B cell (primary cell): ENCODE results near the gene GPR27. TPM values are rescaled to one million over a fixed set of nuclear protein-coding genes. Genes with fewer than 3 reads are reported as not detected.

ENCODE experiments used
- ATAC-seq: fragments of 200-7000 bp; cut with Tn5 transposase; one replicate; pipeline ENCODE4 v1.10.0; 2021; ENCODE audit warnings: low read depth, mild to moderate bottlenecking, moderate number of reproducible peaks, moderate library complexity
- CTCF ChIA-PET: fragments of 350-600 bp; sonication (Branson Sonifier 250); formaldehyde crosslinking; loops from one replicate; lab custom pipeline; 2021; ENCODE audit warnings: antibody characterized with exemption, inconsistent platforms; lab: Charles Lee
- POLR2A ChIA-PET: fragments of 350-600 bp; sonication (Branson Sonifier 250); formaldehyde crosslinking; loops from one replicate; lab custom pipeline; 2021; ENCODE audit warnings: antibody characterized with exemption; lab: Charles Lee
- DNase-seq: peaks from one replicate; pipeline ENCODE4 v3.0.0; 2013
- H2AFZ ChIP-seq: 2 replicates; pipeline ENCODE4 v1.6.1; 2012; ENCODE audit warnings: mild to moderate bottlenecking, low read depth, low read length; ENCODE audit not compliant: insufficient read depth, poor library complexity, severe bottlenecking
- H3K27ac ChIP-seq, 2 donors: 1 replicate in 1 of 2; 2 replicates in 1 of 2; pipeline ENCODE4 v1.5.1; 2012 to 2013; ENCODE audit warnings: low read length in 2 of 2, mild to moderate bottlenecking in 2 of 2, moderate library complexity in 1 of 2
- H3K27me3 ChIP-seq, 4 experiments: fragments of 200-600 bp in 1 of 4; sonication (generic) in 1 of 4; replicated peaks in 1 of 4; 1 replicate in 2 of 4; 2 replicates in 2 of 4; pipeline versions ENCODE4 v1.6.1 to v1.7.0; 2013 to 2016; ENCODE audit warnings: low read length in 3 of 4, mild to moderate bottlenecking in 2 of 4, mixed read lengths in 1 of 4, moderate library complexity in 1 of 4; ENCODE audit not compliant: insufficient read depth in 4 of 4, control insufficient read depth in 3 of 4; ENCODE audit errors: control extremely low read depth in 1 of 4
- H3K36me3 ChIP-seq, 2 experiments: replicated peaks in 1 of 2; 1 replicate in 1 of 2; 2 replicates in 1 of 2; pipeline versions ENCODE4 v1.6.1 to v1.7.1; 2013; ENCODE audit warnings: low read length in 1 of 2; ENCODE audit not compliant: insufficient read depth in 2 of 2, control insufficient read depth in 1 of 2; ENCODE audit errors: control extremely low read depth in 1 of 2, extremely low read depth in 1 of 2
- H3K4me1 ChIP-seq, 2 donors: fragments of 200-600 bp in 1 of 2; sonication (generic) in 1 of 2; 1 replicate in 1 of 2; 2 replicates in 1 of 2; pipeline versions ENCODE4 v1.5.1 to v1.6.1; 2013 to 2017; ENCODE audit warnings: low read length in 2 of 2; ENCODE audit not compliant: control insufficient read depth in 2 of 2, insufficient read depth in 2 of 2
- H3K4me2 ChIP-seq: replicated peaks from 2 replicates; pipeline ENCODE3; 2012; ENCODE audit warnings: mild to moderate bottlenecking, low read depth, low read length; ENCODE audit not compliant: poor library complexity, severe bottlenecking
- H3K4me3 ChIP-seq, 5 experiments: fragments of 200-600 bp in 1 of 5; sonication (generic) in 1 of 5; 1 replicate in 3 of 5; 2 replicates in 2 of 5; pipeline versions ENCODE4 v1.5.1 to v1.7.0; 2011 to 2016; ENCODE audit warnings: low read length in 4 of 5, mild to moderate bottlenecking in 4 of 5, low read depth in 2 of 5, control low read depth in 1 of 5, moderate library complexity in 1 of 5; ENCODE audit not compliant: insufficient read depth in 1 of 5; ENCODE audit errors: control extremely low read depth in 1 of 5, extremely low read depth in 1 of 5
- H3K79me2 ChIP-seq: fragments of 200-600 bp; sonication (generic); one replicate; pipeline ENCODE4 v1.6.0; 2016; ENCODE audit warnings: low read length; ENCODE audit not compliant: control insufficient read depth, insufficient read depth
- H3K9ac ChIP-seq: fragments of 200-600 bp; sonication (generic); 2 replicates; pipeline ENCODE4 v1.6.1; 2017; ENCODE audit warnings: mild to moderate bottlenecking, low read length, moderate library complexity
- H3K9me3 ChIP-seq, 3 donors: one replicate each; pipeline versions ENCODE4 v1.6.1 to v1.7.1; 2013; ENCODE audit warnings: low read length in 2 of 3; ENCODE audit not compliant: control insufficient read depth in 2 of 3, insufficient read depth in 1 of 3; ENCODE audit errors: control extremely low read depth in 1 of 3
- H4K20me1 ChIP-seq: 2 replicates; pipeline ENCODE4 v1.6.0; 2012; ENCODE audit warnings: mild to moderate bottlenecking, low read length; ENCODE audit not compliant: insufficient read depth, control insufficient read depth, poor library complexity, severe bottlenecking
- H3K27ac Mint-ChIP-seq: one replicate; pipeline ENCODE4 v1.8.0; 2021; ENCODE audit warnings: mixed read lengths
- H3K27me3 Mint-ChIP-seq: one replicate; pipeline ENCODE4 v1.8.0; 2021; ENCODE audit warnings: mixed read lengths
- H3K4me1 Mint-ChIP-seq: one replicate; pipeline ENCODE4 v1.8.0; 2021; ENCODE audit warnings: mixed read lengths
- H3K4me3 Mint-ChIP-seq: one replicate; pipeline ENCODE4 v1.8.0; 2021; ENCODE audit warnings: mixed read lengths
- H3K9me3 Mint-ChIP-seq: one replicate; pipeline ENCODE4 v1.8.0; 2022; ENCODE audit warnings: mixed read lengths; ENCODE audit not compliant: insufficient read depth
- EZH2 ChIP-seq: IDR thresholded peaks from 2 replicates; pipeline ENCODE4 v1.6.1; 2012; ENCODE audit warnings: borderline replicate concordance, low read depth, mild to moderate bottlenecking, moderate library complexity, low read length; ENCODE audit not compliant: insufficient read depth, poor library complexity, severe bottlenecking
- WGBS: methylation state at CpG from one replicate; pipeline ENCODE4 v1.1.5; 2013; ENCODE audit warnings: missing lambda C conversion rate; ENCODE audit not compliant: insufficient coverage; 5-methylcytosine and 5-hydroxymethylcytosine counted together
- intact Hi-C: fragments of 100-400 bp; cut with micrococcal nuclease; formaldehyde crosslinking; loops from one replicate; pipeline ENCODE4 v1.10.0; 2022
- polyA plus RNA-seq: library from polyadenylated mRNA; depleted of rRNA; stranded (reverse); fragments of >200 nt; gene quantifications from 2 replicates; pipeline ENCODE4 v1.2.3, GENCODE V29; 2012
- total RNA-seq, 2 donors: library from RNA; stranded (reverse); fragments of 120-200 nt in 1 of 2; gene quantifications; 1 replicate in 1 of 2; 2 replicates in 1 of 2; pipeline versions ENCODE4 v1.2.3 to v1.2.4, GENCODE V29; 2013 to 2022
- TF ChIP-seq, protein P1 (sequence below): fragments of 200-600 bp; IDR thresholded peaks from one replicate; pipeline ENCODE4 v1.8.0; 2022; ENCODE audit warnings: antibody characterized with exemption, mild to moderate bottlenecking

The GPR27 gene
- total and polyA plus RNA-seq, 2 donors (not counting 1 experiment from before 2014, with no cell fraction given), result 0.04 TPM; not detected in 1

DNA sequence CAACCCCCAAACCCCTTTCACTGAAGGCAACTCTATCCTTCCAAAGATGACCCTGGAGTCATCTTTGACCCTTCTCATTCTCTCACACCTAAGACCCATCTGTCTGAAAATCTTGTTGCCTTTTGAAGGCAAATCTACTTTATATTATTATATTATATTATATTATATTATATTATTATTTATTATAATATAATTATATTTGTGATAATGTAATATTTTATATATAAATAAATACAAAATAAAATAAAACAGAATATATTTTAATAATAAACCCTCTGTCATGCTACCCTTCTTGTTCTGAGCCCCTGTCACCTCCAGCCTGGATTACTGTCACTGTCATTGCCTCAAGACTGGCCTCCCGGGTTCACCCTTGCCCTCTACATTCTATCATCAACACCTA is 36.3 kb downstream of the GPR27 start:
- H3K9ac ChIP-seq, result no peak overlapping the region
- H3K27me3 ChIP-seq, result peaks cover 0 to 23% (median 3%) of the 10 kb centered on the region in 4 experiments
- ATAC-seq, result no peak
- POLR2A ChIA-PET, result no interaction called here
- CTCF ChIA-PET, result no interaction called here
- no peaks in the 10 kb centered on the region for H3K9me3 ChIP-seq
- no peak overlapping the region for H2AFZ ChIP-seq
- no peak overlapping the region for H3K4me3 ChIP-seq
- H3K4me1 Mint-ChIP-seq, result peaks cover 10% of the 10 kb centered on the region
- H3K36me3 ChIP-seq, result no peaks in the 10 kb centered on the region
- TF ChIP-seq, protein P1, sequence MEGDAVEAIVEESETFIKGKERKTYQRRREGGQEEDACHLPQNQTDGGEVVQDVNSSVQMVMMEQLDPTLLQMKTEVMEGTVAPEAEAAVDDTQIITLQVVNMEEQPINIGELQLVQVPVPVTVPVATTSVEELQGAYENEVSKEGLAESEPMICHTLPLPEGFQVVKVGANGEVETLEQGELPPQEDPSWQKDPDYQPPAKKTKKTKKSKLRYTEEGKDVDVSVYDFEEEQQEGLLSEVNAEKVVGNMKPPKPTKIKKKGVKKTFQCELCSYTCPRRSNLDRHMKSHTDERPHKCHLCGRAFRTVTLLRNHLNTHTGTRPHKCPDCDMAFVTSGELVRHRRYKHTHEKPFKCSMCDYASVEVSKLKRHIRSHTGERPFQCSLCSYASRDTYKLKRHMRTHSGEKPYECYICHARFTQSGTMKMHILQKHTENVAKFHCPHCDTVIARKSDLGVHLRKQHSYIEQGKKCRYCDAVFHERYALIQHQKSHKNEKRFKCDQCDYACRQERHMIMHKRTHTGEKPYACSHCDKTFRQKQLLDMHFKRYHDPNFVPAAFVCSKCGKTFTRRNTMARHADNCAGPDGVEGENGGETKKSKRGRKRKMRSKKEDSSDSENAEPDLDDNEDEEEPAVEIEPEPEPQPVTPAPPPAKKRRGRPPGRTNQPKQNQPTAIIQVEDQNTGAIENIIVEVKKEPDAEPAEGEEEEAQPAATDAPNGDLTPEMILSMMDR, result no peak
- TF ChIP-seq EZH2, result no peak
- H3K4me2 ChIP-seq, result no peak overlapping the region
- H3K4me1 ChIP-seq, result peaks cover 4 to 5% of the 10 kb centered on the region in 2 donors
- no peaks in the 10 kb centered on the region for H3K9me3 Mint-ChIP-seq
- no peak overlapping the region for H3K27ac Mint-ChIP-seq
- intact Hi-C loops, result no loop called here
- no peaks in the 10 kb centered on the region for H3K79me2 ChIP-seq
- no peak overlapping the region for H3K27ac ChIP-seq
- peaks cover 41% of the 10 kb centered on the region for H3K27me3 Mint-ChIP-seq
- DNase-seq, result no peak
- WGBS, result 100% methylated on average over 1 of the region's 1 CpG
- no peaks in the 10 kb centered on the region for H4K20me1 ChIP-seq
- H3K4me3 Mint-ChIP-seq, result no peak overlapping the region

DNA sequence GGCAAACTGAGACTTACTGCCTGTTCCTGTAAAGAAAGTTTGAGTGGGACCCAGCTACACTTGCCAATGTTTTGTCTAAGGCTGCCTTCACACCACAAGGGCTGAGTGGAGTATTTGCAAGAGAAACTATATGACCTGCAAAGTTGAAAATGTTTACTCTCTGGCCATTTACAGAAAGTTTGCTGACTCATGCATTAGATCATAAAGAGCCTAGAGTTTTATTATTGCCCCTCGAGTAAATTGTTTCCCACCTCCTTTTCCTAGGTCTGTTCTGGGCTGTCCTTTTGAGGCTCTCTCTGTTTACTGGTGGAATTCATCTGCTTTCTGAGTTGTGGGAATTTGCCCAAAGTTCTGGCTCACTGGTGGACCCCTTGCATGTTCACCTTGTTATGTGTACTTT is 38.0 kb downstream of the GPR27 start:
- no peak for TF ChIP-seq EZH2
- TF ChIP-seq, protein P1, result no peak
- no CpG with 5 or more reads among the region's 1 CpG for whole genome bisulfite sequencing

More for the DNA sequence above, 38.0 kb downstream of the GPR27 start:
- H3K27me3 ChIP-seq, result peaks cover 0 to 9% (median 3%) of the 10 kb centered on the region in 4 experiments
- Mint-ChIP-seq H3K4me3 (no peak overlapping the region), H3K9me3 (no peaks in the 10 kb centered on the region), H3K4me1 (no peaks in the 10 kb centered on the region), H3K27ac (no peak overlapping the region), H3K27me3 (peaks cover 39% of the 10 kb centered on the region)
- ChIA-PET CTCF (no interaction called here), POLR2A (no interaction called here)
- ATAC-seq (no peak), DNase-seq (no peak)
- H3K36me3 ChIP-seq, result no peaks in the 10 kb centered on the region
- intact Hi-C loops, result no loop called here
- no peak overlapping the region for H3K27ac ChIP-seq
- no peaks in the 10 kb centered on the region for H4K20me1 ChIP-seq
- H3K4me1 ChIP-seq, result no peaks in the 10 kb centered on the region
- H2AFZ ChIP-seq, result no peak overlapping the region
- no peaks in the 10 kb centered on the region for H3K9me3 ChIP-seq
- no peak overlapping the region for H3K4me2 ChIP-seq
- no peak overlapping the region for H3K9ac ChIP-seq
- H3K4me3 ChIP-seq, result no peak overlapping the region
- no peaks in the 10 kb centered on the region for H3K79me2 ChIP-seq
